Measurements from ENCODE around the gene C3orf22.
A peak's percentile ranks its signal among the peaks of the same experiment; 100 is the strongest.

Gene C3orf22

DNA sequence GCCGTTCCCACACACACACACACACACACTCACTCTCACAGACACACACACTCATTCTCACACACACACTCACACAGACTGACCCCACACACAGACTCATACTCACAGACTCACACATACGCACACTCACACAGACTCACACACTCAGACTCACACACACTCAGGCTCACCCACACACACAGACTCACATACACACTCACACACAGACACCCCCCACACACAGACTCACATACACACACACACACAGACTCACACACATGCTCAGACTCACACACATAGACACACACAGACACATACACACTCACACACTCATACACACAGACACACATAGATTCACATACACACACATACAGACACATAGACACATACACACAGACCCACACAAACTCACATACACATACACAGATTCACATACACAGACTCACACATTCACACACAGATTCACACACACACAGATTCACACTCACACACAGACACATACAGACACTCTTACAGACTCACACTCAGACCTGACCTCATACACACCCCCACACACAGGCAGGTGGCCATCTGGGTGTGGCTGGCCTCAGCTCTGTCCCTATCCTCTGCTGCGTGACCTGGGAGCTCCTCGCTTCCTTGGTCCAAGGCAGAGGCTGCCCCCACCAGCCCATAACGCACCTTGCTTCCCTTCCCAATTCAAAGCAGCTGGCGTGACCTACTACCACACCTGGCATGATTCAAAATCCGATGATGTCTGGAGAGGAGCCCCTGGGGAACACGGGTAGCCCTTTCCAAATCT is 1.9 kb downstream of the C3orf22 start:
- no peak for DNase-seq (ENCODE audit: low spot score)

DNA sequence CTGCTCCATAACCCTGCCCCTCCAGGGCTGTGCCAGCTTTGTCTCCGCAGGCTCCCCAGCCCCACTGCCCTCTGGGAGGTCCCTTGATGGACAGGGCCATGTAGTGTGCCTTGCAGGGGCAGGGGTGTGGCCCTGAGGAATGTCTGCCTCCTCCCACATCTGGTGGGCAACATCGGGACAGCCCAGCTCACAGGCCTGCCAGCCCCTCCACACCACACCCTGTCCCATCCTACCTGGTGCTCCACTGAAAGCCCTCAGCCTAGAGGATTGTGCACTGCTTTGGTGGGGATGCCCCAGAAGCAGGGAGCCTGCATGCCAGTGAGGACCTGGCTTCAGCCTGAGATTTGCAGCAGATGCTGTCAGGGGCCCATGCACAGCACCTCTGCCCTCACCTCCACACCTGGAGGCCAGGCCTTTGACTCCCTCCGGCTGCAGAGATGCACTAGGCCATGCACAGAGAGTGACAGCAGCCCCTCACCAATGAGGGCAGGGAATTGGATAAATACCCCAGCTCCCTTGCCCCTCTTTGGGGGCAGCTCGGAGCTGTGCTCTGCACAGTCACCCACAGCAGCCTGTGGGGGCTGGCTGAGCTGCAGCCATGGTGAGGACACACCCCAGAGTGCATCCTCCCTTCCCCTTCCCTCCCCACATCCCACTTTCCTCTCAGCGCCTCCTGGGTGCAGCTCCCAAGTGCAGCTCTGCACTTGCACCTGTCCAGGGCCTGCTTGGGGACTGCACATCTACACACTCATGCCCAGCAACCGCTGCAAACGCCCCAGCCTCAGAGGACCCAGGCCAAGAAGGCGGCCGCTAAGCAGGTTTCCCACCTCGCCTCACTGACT is 2.7 kb downstream of the C3orf22 start:
- no peak for DNase-seq (ENCODE audit: low spot score)

GRCh38 chr3:126554560-126555525 is 3.9 kb downstream of the C3orf22 start:
- DNase-seq (ENCODE audit: low spot score), result no peak

- DNase-seq (ENCODE audit: low spot score), result no peak
These were observed 5.2 kb downstream of the C3orf22 start for GRCh38 chr3:126553284-126554084.

DNA sequence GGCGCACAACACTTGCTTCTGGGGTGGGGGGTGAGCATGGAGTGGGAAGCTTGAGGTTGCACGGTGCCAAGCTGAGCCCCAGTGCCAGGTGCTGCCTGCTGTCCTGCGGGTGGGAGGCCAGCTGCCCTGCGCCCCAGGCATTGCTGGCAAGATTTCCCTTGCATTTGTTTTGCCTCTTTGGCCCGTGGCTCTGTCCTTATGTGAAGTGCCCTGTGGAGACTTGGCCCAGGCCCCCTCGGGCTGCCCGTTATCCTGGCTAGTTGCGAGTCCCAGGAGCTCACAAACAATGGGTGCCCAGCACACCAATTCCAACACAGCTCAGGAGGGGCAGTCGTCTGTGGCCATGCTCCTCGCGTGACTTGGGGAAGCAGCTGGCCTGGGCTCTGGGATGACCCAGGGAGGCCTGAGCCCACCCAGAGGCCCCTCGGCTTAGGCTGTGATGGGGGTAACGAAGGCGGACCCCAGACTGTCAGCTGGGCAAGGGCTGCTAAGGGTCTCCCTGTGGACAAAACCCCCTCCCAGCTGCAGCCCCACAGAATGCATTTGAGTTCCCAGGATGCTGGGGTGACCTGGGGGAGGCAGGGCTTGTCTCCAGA is 5.9 kb downstream of the C3orf22 start:
- DNase-seq (ENCODE audit: low spot score), result no peak

- no peak for DNase-seq (ENCODE audit: low spot score)
These were observed 6.7 kb downstream of the C3orf22 start for GRCh38 chr3:126551839-126552687.

GRCh38 chr3:126551121-126551838 is 7.5 kb downstream of the C3orf22 start:
- no peak for DNase-seq (ENCODE audit: low spot score)

DNA sequence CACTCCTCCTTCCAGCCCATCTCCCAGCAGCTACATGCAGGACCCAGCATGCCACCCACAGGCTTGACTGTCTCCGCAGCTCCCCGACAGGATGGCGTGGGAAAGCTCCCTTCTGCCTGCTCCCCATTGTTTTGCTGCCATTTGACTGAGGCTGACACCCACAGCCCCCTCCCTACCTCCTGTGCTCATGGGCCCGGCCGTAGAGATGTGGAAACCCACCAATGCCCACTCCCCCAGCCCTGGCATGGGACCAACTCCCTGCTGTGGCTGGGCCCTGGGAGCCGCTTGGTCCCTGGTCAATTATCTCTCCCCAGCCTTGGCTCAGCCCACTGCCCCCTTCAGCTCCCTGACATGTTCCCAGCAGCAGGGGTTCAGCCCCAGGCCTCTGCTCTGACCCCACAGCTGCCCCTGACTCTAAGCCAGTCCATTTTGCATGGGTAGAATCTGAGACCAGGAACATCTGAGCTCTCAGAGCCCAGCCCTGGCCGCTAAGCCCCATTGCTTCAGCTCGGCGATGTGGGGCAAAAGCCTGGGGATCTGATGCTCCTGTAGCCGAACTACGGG is 8.2 kb downstream of the C3orf22 start:
- DNase-seq (ENCODE audit: low spot score), result no peak

- DNase-seq (ENCODE audit: low spot score), result no peak
These were observed 8.8 kb downstream of the C3orf22 start for GRCh38 chr3:126549861-126550487.

DNA sequence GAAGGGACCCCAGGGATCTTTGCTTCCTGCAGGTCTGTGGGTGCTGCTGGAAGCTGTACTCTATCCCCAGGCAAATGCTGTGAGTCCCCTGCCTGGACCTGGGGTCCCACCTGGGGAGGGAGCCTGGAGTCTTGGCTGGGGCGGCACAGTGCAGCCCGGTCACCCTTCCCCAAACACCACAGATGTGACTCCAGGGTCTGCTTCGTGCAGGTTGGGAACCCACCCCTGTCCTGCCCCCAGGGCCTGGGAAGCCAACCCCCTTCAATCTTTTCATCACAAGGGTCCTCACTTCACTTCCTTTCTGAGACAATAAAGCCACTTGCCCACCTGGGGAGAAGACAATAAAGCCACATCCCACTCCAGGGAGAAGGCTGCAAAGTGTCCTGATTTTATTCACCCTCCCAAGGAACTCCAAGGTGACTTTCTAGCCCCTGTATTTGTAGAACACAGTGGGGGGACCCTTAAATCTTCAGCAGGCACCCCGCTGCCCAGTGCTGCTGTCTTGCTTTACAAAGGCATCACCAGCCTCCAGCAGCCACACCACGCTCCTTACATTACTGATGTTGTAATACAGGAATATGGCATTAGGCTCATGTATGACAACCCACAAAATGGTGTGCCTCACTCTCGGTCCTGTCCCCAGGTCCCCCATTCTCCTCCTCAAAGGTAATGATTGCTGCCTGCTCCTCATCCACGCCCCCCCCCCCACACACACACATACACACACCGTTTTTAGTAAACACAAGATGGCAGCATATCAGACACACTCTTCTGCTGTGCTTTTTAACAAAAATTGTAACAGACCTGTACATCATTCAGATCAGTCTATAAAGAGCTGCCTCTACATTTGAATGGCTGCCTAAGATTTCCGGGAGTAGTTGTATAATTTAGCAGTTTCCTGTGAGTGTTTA is 9.9 kb downstream of the C3orf22 start:
- DNase-seq (ENCODE audit: low spot score), result no peak

DNA sequence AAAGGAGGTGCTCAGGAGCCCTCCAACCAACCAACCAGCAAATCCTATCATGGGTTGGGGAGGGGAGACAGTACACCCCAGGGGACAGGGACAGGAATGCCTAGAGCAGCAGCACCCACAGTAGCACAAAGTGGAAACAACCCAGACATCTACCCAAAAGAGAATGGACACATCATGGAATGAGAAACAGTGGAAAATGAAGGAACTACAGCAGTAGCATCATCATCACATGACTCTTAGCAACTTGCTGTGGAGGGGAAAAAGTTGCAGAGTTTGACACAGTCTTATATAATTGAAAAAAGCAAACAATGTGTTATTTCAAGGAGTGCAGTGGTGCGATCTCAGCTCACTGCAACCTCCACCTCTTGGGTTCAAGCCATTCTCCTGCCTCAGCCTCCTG is 11.0 kb downstream of the C3orf22 start:
- peak; percentile 42 for DNase-seq (ENCODE audit: low spot score)

- no peak for DNase-seq (ENCODE audit: low spot score)
These were observed 12.0 kb downstream of the C3orf22 start for GRCh38 chr3:126546549-126547239.

- DNase-seq (ENCODE audit: low spot score), result no peak
These were observed 12.7 kb downstream of the C3orf22 start for GRCh38 chr3:126546013-126546412.

DNA sequence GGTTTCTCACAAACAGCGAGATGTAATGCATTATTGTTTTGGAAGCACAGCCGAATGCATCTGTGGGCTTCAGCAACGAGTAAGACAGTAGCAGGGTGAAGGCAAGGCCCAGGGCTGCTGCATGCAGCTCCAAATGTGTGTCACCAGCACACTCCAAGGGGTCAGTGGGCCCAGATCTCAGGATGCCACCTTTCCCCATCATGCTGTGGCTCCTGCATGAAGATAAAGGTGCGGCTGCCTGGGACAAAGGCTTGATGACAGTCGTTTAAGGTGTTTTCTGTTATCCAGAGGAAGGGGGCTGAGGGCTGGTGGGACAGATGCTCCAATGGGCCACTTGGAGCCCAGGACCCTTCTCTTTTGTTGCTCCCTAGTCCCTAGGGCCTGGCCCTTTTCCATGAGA is 13.2 kb downstream of the C3orf22 start:
- DNase-seq (ENCODE audit: low spot score), result no peak

DNA sequence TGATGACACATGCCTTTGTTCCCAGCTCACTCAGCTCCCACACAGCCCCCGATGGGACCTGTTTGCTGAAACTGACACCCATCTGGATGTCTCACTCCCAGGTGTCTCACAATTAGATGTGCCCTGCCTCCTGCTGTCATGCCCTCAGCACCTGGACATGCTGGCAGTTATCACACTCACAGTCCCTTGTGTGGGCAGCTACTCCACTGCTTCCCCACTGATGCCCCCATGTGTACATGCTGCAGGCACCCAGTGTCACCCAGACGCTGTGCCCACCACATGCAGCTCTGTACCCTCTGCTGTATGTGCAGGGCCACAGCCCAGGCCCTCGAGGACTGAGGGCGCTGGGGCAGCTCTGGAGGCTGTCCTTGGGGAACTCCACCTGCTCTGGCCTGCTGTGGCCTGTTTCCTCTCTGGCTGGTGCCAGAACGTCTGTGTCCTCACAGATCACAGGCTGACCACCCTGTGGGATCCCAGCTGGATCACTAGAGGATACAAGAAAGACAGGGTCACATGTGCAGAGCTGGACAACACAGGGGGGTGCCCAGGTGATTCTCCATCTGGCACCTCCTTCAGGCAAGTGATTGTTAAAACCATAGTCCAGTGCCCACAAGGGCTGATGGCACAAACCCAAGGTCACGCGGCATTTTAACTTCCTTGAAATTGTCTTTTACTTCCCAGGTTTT is 14.0 kb downstream of the C3orf22 start:
- DNase-seq (ENCODE audit: low spot score), result no peak

DNA sequence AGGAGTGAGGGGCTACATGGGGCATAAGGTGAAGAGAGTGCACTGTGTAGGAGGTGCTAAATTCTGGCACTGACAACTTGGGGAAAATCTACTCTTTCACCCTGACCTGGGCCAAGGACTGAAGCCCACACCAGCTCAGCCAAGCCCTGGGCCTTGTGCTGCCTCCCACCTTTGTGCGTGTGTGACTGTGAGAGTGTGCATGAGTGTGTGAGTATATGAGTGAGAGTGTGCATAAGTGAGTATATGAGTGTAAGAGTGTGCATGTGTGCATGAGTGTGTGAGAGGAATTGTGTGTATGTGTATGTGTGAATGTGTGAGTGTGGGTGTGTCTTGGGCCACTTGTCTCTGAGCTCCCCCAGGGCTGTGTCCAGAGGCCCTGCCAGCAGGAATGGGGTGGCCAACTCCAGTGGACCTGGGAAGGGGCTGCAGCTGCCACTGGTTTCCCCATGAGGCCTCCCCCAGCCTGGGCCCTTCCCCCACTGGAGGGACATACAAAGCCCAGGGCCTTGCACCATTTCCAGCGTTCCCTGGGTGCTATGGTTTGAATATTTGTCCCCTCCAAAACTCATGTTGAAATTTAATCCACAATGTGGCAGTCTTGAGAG is 15.2 kb downstream of the C3orf22 start:
- no peak for DNase-seq (ENCODE audit: low spot score)

All from COLO829 (cell line).